Loucy (cell line): ENCODE measurements around the gene BTBD19.

Experiments
- CTCF ChIP-seq: fragments of 200-600 bp; sonication (generic); conservative IDR thresholded peaks from 2 replicates; pipeline ENCODE4 v1.5.1; 2014; ENCODE audit warnings: mild to moderate bottlenecking, antibody characterized with exemption, low read length
- EZH2phosphoT487 ChIP-seq: fragments of 200-600 bp; IDR thresholded peaks from 2 replicates; pipeline ENCODE4 v1.6.1; 2018; ENCODE audit warnings: antibody characterized with exemption, mild to moderate bottlenecking, moderate library complexity, borderline replicate concordance

GRCh38 chr1:44854970-44855369 is 46.6 kb downstream of the BTBD19 start:
- TF ChIP-seq CTCF (no peak), EZH2phosphoT487 (no peak)
